Activated T-cell treated with anti-CD3 and anti-CD28 coated beads for 1 hour (primary cell): ENCODE results near the gene KCTD6.
A peak's percentile ranks its signal among the peaks of the same experiment; 100 is the strongest.
"Not testable (repeated sequence)": the region's sequence is repeated elsewhere in the genome, so short reads cannot be mapped to it uniquely, and the experiment has no call there.

Source experiments
- DNase-seq: peaks from one replicate; pipeline ENCODE4 v3.0.0-alpha.2; 2020; ENCODE audit warnings: low read depth

KCTD6 gene

GRCh38 chr3:58524326-58524888, 32.5 kb downstream of the KCTD6 start:
- DNase-seq = no peak

GRCh38 chr3:58526515-58526957, 34.6 kb downstream of the KCTD6 start:
- DNase-seq = no peak

- not testable (repeated sequence) for DNase-seq
Observed at GRCh38 chr3:58527440-58527839, 35.5 kb downstream of the KCTD6 start.

DNA sequence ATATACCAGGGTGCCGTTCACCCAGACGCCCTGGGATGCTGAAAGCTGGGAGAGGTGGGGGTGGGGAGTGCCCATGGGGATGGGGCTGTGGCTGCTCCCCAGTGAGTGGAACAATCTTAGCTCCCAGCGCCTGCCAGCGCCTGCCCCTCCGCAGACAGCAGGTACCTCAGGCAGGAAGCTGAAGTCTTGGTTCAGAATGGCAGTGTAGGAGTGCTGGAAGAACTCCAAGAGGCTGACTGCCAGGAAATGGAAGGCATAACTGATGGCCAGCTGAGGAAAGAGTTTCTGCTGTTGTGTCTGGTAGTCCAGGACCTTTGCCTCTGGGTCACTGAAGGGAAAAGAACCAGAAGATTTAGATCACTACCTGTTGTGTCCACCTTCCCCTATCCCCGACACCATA, 36.7 kb downstream of the KCTD6 start:
- DNase-seq = no peak

DNA sequence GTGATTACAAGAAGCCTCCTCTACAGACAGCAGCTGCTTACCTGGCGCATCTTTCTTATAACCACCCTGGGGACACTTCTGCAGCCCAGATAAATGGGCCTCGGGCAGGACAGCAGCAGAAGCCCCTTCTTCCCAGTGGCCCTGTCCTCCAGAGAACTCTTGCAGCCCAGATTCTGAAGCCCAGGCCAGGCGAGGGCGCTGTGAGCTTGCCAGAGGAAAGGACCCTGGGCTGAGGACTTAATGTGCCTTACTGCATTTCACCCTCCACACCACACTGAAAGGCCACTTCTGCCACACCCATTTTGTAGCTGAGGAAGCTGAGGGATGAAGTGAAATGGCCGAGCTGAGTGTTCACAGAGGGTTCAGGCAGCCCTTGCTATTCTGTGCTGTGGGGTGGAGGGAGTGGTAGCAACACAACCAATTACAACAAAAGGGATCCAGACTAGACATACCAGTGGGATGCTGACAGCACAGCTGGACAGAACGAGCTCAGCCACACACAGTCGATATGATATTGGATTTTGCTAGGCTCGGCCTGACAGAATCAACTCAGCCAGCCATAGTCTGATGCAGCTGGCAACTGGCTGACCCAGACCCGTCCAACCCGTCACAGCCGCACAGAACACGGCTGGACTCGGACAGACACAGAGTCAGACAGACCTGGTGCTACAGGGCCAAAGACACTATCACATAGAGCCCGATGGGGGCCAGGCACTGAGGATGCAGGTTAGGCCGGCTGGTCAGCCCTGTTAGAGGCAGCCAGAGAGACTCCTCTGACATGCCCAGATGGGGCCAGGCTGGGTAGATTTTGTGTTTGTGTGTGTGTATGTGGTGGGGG, 37.8 kb downstream of the KCTD6 start:
- DNase-seq = no peak

- DNase-seq = no peak
Observed at GRCh38 chr3:58530354-58530865, 38.5 kb downstream of the KCTD6 start.

- DNase-seq = no peak
Observed at GRCh38 chr3:58531555-58531954, 39.7 kb downstream of the KCTD6 start.

DNA sequence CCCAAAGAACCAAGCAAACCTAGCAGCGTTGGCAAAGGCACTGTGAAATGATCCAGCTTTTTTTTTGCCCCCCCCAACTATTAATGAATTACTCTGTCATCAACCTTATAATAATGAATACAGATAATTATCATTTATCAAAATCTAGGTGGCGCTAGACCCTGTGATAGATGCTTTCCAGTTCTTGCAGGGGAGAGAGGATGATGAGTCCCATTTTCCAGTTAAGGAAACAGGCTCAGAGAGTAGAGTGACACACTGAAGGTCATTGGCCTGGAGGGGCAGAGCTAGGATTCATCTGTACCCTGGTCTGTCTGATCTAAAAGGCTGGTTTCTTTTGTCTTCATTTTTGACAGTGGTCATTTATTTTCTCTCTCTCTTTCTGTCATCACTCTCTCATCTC, 40.1 kb downstream of the KCTD6 start:
- no peak for DNase-seq

DNA sequence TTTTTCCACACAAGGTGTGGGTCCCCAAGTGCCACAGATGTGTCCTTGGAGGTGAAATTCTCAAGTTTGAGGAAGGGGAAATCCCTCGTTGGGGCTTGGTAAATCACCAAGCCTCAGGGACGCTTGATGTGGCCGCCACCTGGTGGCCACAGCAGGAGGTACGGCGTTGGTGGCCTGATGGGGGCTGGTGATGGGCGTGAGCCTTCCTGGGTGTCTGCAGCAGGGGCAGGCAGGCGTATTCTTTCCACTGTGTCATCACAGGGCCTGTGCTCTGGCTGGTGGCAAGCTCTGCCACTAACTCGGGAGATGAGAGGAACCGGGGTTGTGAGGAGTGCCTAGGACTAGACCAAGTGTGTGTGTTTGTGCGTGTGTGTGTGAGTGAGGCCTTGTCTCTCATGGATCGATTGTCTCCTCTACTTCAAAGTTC, 40.9 kb downstream of the KCTD6 start:
- DNase-seq = peak; percentile 65

DNA sequence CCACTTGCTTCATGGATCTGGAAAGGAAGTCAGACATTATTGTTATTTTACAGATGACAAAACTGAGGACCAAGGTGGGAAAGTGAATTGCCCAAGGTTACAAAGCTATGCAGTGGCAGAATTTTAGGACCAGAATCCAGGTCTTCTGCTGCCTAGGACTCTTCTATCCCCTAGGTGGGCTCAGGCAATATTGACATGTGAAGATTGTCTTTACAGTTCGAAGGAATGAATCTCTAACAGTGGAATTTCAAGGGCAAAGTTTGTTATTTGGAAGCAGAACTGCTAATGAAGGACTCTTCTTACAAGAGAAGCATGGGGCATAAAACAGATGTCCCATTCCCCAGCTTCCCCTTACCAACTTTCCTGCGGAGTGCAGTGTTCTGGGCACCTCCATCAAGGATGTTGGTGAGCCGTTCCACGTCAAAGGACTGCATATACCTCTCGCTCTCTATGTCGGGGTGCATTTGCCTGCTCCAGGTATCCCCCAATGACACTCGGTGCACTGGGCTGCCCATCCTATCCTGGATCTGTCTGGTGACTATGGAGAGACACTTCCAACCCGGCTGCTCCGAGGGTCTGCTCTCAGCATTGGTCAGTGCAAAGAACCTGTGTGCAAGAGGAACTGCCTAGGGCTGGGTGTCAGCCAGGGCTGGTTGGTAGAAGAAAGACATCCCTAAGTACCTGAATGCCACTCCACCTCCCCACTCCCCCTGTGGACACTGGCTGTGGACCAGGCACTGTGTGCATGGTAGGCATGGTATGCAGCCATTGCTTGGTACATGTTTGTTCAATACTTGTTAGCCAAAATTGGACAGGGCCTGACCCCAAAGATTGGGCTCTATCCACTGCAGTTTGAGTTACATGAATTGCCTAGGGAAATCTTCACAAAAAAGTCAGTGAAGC, 42.9 kb downstream of the KCTD6 start:
- DNase-seq = no peak

GRCh38 chr3:58535531-58536500, 43.9 kb downstream of the KCTD6 start:
- no peak for DNase-seq

DNA sequence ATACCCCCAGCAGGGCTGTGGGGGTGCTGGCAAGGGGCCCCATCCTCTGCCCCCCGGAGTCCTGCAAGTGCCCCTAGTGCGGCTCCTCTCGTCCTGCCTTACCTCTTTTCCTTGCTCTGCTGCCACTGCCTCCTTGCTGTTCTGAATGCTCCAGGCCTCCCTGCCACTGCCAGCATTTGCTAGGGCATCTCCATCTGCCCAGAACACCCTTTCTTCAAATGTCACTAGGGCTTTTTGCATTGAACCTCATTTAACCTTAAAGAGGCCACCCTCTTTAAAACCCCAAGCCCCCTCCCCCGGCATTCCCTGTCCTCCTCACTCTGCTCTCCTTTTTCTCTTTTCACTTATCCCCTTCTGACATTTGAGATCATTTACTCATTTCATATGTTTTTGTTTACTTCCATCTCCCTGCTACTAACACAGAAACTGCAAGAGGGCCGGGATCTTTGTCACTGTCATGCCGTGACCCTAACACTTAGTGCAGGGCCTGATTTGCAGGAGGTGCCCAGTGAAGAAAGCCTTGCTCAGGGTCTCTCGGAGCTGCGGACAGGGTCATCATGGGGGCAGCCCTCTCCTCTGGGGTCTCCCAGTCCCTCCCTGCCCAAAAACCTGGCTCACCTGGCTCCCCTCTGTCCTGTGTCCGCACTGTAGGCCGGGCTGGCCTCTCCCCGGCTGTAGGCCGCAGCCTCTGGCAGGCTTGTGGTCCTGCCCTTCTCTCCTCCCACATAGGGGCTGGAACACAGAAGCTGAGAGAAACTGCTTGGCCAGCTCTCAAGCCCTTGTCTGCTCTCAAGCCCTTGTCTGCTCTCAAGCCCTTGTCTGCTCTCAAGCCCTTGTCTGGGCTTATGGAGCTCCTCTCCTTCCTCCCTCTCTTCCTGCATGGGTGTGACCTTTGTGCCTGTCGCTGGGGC, 44.9 kb downstream of the KCTD6 start, which contains the start of gene ACOX2:
Gene ACOX2 (minus strand): TSS at position 690 of the 911 bp plus-strand sequence. CDS start 2,084 bp downstream, outside the sequence.
- no peak for DNase-seq

- no peak for DNase-seq
Observed at GRCh38 chr3:58537412-58538301, 45.8 kb downstream of the KCTD6 start.

DNA sequence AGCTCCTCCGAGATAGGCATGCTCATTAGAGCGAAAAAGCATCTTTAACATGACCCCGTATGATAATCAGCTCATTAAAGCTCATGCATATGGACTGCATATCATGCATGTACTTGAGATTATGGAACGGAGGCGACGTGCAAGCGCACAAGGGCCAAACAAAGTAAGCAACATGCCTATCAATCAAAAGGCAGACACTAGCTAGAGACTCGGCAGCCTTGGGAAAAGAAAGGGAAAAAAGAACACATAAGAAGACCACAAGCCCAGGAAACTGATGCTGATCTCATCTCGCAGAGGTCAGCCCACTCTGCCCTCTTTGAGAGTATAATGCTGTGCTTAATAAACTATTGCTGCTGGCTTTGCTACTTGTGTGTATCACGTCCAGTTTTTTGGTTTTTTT, 47.7 kb downstream of the KCTD6 start:
- no peak for DNase-seq

- no peak for DNase-seq
Observed at GRCh38 chr3:58540176-58540858, 48.4 kb downstream of the KCTD6 start.

DNA sequence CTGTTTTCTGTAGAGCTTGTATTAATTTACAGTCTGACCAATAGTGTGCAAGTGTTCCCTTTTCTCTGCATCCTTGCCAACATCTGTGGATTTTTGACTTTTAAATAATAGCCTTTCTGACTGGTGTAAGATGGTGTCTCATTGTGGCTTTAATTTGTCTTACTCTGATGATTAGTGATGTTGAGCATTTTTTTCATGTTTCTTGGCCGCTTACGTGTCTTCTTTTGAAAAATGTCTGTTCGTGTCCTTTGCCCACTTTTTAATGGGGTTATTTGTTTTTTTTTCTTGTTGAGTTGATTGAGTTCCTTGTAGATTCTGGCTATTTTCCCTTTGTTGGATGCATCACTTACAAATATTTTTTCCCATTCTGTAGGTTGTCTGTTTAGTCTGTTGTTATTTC, 52.6 kb downstream of the KCTD6 start:
- no peak for DNase-seq

GRCh38 chr3:58551636-58552180, 59.8 kb downstream of the KCTD6 start:
- DNase-seq = no peak
